GM12892 (cell line): ENCODE results near the gene MAGI2.

Source experiments
- POLR2A ChIP-seq: IDR thresholded peaks from 2 replicates; pipeline ENCODE4 v1.6.1; 2011; ENCODE audit warnings: low read depth, low read length, control low read depth
- POLR2AphosphoS5 ChIP-seq: IDR thresholded peaks from 2 replicates; pipeline ENCODE4 v1.6.1; 2011; ENCODE audit warnings: low read depth, low read length, control low read depth
- TAF1 ChIP-seq: IDR thresholded peaks from 2 replicates; pipeline ENCODE4 v1.6.1; 2011; ENCODE audit warnings: low read depth, mild to moderate bottlenecking, control low read depth, low read length, borderline replicate concordance

DNA sequence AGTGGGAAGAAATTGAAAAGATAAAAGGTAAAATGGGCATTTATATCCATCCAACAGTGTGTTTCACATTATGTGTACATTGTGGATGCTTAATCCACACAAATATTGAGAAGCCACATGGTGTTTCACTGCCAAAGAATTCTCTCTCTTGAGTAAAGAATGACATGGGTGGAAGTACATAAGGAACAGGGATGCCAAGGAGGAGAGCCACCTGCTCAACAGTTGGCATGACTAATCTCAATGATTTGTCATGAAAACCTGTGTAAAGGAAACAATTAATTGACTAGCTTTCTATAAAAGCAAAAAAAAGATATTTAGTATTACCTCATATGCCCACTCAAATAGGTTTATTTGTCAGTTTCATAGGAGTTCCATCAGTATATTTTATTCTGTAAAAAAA is 43.1 kb downstream of the MAGI2 start:
- TF ChIP-seq POLR2AphosphoS5 (no peak), POLR2A (no peak), TAF1 (no peak)
